HG03439 (cell line): Measurements from ENCODE around the gene DPP9.

Experiments
- ATAC-seq: cut with Tn5 transposase; IDR thresholded peaks from one replicate; pipeline ENCODE4 v1.9.1; 2021; ENCODE audit warnings: mild to moderate bottlenecking, moderate library complexity; ENCODE audit not compliant: unreplicated experiment

Gene DPP9

DNA sequence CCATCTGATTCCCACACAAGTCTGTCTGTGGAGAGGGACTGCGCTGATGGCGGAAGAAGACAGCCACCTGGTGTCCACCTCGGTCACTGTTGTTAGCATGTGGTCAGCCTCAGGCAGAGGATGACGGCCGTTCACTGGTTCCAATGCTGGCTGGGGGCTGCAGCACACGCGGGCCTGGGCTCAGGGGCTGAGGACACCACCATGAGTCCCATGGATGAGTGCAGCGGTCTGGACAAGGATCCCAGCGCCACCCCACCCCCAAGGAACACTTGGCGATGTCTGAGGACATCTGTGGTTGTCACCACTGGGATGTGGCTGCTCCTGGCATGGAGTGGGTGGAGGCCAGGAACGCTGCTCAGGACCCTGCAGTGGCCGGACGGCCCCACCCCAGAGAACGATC lies 10.9 kb downstream of the DPP9 start:
- ATAC-seq = no peak

DNA sequence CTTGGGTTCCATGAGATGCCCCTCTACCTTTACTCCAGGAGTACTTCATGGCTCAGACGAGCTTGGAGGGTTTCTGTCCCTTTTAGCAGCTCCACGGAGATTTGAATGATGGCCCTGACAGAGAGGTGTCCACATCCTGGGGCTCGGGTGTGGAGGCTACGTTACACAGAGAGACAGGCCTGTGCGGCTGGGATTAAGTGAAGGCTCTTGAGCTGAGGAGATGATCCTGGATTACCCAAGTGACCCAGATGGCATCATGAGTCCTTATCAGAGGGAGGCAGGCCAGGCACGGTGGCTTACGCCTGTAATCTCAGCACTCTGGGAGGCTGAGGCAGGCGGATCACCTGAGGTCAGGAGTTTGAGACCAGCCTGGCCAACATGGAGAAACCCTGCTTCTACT lies 12.4 kb downstream of the DPP9 start:
- no peak for ATAC-seq

DNA sequence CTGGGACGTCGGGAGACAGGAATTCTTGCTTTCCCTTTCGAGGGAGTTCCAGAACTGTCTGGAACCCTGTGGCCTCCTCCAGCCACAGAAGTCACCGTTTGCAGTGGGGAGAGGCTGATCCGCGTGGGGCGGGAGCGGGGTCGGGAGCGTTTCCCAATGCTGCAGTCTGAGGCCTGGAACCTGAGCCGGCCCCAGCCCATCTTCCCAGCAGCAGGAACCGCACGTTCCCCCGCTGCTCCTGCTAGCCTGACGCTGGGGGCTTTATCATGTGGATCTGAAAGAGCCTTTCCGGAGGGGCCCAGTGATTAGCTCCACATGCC lies 13.4 kb downstream of the DPP9 start:
- ATAC-seq = no peak

DNA sequence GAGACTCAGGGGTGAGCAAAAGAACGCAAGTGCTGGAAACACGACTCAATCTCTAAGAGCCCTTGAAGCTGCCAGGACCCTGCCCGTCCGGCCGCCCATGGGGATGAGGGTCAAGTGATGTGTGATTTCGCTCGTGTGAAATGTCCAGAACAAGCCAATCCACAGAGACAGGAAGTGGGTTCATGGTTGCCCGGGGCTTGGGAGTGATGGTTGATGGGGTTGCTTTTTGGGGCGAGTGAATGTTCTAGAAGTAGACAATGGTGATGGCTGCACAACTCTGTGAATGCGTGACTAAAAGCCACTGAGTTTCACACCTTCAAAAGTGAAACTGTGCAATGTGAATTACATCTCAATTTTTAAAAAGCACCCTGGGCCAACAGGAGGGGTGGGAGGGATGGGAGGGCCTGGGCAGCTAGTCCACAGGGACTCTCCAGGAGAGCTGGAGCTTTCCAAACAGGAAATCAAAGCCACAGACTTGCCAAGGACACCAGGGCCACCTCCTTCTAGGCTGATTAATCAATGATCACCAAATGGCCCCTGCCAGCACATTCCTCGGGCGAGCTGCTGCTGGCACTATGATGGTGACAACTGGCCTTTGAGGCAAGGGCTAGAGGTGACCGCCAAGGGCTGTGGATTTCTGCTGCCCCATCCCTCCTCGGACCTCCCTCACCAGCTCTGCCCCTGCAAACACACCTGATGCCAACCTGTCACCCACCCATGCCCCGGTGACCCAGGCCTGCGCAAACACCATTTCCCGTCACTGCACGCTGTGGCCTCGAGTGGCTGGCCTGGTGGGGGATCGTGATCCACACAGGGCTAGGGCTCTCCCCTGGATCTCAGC lies 14.0 kb downstream of the DPP9 start:
- ATAC-seq = no peak

DNA sequence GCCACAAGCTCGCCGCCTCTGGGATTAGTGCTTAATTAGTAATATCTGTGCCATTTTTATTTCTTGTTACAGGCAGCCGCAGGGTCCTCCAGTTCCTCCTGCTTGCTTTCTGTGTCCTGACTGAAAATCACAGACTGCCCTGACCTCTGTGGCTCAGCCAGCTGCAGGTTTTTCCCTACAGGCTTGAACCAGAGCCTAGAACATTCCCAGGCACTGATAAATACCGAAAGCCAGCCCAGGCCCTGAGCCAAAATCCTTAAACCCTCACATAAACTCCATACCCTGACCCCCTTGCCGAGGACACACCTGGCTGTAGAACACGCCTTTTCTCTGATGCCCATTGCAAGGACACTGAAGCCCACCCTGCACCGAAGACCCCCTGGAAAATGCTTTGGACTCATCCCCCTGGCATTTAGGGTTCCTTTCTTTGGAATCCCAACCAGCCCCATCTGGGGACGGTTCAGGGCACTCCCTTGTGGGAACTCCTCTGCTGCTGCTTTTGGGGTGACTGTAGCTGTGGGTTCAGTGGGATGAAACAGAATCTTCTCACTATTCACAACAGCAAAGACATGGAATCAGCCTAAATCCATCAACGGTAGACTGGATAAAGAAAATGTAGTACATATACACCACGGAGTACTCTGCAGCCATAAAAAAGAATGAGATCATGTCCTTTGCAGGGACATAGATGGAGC lies 15.5 kb downstream of the DPP9 start:
- no peak for ATAC-seq

DNA sequence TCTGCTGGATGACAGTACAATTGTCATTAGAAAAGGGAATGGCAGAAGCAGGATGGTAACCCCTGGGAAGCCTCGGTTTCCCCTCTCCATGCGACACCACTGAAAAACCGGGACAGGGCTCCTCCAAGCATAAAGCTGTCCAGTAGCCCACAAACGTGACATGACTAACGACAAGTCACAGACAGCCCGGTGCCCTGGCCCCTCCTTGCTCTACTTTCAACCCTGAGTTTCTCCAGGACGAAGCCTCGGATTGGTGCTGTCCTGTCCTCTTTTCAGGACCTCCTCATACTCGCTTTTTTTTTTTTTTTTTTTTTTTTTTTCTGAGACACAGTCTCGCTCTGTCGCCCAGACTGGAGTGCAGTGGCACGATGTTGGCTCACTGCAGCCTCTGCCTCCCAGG lies 16.3 kb downstream of the DPP9 start:
- ATAC-seq = no peak

DNA sequence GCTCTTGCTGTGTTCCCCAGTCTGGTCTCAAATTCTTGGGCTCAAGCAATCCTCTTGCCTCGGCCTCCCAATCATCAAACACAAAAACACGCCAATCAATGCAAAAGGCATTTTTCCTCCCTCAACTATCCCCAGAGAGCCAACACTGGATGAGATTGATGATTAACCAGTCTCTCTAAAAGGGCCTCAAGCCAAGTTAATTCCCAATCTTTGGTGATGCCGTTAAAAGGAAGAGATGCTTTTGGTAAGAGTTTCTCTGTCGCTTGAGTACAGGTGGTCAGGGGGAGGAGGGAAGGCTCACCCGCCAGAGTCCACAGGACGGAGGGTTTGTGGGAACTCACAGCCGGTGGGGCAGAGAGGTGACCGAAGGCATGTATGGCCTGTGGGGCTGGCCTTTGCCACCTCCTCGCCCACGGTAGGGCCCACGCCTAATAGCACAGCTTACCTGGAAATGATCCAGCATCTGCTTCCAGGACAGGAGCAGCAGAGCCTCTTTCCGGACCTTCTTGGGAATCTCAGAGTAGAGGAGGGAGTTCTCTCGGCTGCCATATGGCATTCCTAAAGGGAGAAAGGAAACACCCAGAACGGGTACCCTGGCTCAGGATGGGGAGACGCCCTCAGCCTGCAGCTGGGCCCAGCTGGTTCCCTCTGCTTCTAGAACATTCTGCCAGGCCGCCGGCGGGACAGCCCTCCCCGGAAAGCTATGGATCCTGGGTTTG lies 18.1 kb downstream of the DPP9 start:
- ATAC-seq = no peak

DNA sequence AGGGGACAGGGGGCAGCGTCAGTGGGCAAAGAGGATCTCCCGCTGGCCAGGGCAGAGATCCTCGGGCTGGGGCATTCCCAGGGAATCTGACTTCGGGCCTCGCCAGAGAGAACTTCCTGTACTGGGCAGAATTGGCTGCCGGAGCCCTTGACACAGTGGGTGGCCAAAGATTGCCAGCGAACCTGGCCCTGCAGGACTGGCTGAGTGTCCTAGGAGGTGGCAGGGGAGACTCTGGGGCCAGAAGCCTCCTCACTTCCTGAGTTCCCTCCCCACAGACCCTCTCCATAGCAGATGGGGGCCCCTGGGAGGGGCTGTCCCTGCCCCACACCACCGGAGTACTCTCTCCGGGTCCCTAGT lies 19.3 kb downstream of the DPP9 start:
- ATAC-seq = no peak

DNA sequence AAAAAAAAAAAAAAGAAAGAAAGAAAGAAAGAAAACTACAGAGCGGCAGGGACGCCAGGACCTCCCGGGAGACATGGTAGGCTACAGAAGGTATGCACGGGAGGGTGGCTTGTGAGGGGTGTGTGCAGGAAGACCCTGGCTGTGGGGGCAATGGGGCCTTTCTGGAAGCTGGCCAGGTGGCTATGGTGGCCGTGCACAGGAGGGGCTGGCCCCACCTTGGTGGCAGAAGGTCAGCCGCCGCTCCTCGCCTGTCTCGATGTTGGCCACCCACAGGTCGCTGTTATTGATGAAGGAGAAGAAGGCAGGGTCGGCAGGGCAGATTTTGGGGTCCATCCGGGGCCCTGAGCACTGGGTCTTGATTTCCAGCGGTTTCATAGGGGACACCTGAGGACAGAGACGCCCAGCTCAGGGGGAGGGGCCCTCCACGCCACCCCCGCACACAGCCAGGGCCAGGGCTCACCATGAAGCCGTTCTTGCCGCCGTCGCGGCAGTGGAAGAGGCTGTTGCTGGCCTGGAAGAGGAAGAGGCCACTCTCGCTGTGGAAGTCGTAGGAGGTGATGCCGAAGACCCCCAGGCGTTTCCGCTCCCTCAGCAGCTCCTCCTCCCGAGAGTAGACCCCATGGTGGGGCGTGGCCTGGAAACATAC lies 19.8 kb downstream of the DPP9 start:
- no peak for ATAC-seq

DNA sequence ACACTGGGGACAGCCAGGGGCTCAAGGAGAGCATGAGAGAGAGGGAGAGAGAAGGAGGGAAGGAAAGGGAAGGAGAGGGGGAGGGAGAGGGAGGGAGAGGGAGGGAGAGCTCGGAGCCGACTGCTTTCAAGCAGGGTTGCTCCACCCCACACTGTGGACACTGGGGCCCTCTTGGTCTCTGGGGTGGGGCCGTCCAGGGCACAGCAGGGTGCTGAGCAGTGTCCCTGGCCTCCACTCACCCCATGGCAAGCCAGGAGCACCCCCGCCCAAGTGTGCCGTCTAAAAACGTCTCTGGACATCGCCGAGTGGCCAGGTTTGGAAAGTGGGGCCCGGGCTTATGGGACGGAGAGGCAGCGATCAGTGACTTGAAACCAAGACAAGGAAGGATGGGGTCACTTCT lies 20.9 kb downstream of the DPP9 start:
- ATAC-seq = no peak

DNA sequence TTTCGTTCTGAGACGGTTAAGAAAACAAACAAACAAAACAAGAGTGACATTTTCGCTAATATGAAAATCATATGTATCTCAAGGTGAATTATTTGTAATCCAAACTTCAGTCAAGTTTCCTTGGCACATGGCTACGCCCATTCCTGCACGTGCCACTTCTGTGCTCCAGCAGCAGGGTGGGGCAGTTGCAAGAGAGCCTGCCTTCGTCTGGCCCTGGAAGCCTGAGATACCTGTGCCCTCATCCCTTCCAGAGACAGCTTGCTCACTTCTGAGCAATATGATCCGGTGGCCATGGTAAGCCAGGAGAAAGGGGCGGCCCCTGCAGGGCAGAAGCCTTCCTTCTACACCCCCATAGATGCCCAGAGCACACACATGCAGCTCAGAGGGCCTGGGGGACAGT lies 22.1 kb downstream of the DPP9 start:
- ATAC-seq = no peak

DNA sequence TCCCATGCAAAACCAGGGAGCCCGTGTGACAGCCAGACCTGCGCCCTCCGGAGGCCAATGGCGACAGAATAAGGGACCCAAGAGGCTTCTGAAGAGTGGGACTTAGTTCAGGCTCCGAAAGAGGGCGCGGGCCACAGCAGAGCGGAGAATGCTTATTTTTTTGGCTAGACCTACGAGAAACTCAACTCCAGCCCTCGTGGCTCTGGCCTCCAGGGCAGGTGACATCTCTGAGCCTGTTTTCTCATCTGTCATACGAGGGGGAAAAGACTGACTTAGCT lies 23.0 kb downstream of the DPP9 start:
- no peak for ATAC-seq

DNA sequence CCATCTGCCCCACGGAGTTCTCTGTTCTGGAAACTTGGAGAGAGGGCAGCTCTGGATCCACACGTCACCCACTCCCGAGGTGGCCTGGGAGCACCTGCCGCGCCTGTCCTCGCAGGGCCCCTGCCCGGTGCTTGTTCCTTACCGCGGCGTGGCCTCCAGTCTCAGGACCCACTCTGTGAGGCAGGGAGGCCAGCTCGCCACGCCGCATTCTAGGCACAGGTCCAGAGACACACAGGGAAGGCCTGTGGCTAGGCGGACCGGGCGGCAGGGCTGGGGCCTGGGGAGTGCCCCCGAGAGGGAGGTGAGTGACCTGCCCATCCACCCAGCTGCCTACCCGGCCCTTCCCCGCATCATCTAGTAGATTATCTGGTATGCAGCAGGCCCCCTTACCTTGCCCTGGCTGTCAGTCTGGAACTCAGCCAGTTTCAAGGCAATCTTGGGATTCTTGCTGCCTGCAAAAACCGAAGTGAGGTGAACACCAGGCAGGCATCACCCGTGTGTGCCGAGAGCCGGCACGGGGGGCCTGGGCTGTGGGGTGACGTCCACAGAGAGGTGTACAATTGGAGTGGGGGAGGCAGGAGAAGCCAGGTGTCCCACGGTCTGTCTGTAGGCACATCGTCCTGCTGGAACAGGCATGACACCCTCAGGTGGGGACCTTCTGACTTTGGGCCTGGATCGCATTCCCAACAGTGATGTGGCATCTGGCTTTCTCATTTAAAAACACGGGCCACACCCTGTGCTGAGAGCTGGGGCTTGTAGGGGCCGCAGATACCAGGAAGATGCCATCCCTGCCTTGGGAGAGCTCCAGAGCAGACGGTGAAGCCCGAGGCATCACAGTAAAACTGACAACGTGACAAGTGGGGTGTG lies 23.6 kb downstream of the DPP9 start:
- no peak for ATAC-seq

DNA sequence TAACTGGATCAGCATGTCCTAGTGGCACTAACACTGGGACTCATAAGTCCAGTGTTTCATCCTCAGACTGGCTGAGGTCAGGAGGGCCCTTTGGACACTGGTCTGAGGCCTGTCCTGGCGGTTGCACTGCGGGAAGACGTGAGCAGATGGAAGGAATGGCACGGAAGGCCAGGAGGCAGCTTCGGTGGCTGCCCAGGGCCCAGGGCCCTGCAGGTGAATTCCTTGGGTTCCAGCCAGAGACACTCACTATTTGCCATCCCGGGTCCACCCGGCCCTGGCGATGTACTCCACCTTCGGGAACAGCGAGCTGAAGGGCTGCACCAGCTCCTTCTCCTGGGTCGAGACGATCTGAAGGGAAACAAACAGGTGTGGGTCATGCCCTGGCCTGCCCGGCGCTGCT lies 26.3 kb downstream of the DPP9 start:
- ATAC-seq = no peak

DNA sequence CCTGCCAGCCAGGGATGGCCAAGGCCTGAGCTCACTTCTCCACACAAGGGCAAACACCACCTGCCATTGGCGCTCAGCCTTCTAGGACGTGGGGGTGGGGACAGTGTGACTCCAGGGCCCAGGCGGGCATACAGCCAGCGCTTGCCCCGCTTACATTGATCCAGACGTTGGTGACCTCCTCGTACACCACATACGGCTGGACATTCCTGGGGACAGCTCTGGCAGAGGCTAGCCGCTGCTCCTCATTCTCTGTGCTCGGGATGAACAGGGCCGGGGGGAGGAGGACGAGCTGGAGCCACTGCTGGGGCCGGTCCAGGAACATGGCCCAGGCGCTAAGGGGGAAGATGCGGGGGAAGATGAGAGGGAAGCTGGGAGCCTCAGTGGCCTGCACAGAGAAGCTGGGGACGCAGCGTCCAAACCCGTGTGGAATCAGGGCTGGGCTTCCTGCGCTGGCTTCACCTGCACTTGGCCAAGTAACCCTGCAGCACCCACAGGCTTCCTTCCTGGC lies 28.4 kb downstream of the DPP9 start:
- no peak for ATAC-seq

DNA sequence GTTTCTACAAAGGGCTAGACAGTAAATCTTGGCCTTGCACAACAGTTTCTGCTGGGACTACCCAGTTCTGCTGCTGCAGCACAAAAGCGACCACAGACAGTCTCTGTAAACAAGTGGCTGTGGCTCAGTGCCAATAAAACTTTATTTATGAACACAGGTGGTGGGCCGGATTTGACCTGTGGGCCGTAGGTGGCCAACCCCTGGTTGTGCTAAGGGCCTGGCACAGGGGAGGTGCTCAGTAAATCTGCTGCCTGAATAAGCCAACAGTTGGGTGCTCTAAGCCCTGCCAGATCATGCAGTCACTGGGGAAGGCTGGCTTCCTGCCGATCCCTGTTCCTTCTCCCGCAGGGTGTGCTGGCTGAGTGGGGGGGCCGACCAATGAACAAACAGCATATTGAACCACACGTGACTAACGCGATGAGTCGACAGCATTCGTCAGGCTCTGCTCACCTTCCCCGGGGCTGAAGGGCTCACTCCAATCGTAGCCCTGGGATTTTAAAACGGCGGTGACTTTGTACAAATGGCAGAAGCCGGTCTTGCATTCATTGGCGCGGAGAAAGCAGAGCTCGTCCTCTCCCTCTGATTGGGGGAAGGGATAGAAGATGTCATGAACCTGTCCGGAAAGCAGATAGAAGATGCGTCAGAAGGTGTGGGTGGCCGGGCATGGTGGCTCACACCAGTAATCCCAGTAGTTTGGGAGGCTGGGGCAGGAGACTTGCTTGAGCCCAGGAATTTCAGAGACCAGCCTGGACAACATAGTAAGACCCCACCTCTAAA lies 29.2 kb downstream of the DPP9 start:
- no peak for ATAC-seq

DNA sequence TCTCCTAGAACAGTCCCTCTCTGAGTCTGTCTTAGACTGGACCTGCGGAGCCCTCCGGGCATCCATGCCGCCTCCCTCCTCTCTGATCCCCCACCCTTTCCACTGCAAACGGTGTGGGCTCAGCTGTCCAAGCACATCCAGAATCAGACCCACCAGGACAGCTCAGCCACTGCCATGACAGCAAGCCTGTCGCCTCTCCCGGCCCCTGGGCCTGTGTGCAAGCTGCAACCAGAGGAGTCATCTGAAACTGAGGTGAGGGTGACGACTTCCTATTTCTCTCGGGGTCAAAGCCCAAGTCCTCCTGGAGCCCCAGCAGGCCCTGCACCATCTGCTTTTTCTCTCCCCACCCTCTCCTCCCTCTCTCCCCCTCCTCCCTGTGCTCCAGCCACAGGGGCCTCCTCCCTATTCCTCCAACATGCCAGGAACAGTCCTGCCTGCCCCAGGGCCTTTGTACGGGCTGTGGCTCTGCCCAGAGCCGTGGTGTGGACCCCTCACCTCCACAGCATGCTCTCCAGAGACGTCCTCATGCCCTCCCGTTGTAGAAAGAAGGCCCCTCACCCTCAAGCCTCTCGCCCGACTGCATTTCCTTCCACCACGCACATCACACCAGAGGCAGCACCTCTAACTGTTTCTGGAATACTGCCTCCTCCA lies 30.0 kb downstream of the DPP9 start:
- no peak for ATAC-seq

DNA sequence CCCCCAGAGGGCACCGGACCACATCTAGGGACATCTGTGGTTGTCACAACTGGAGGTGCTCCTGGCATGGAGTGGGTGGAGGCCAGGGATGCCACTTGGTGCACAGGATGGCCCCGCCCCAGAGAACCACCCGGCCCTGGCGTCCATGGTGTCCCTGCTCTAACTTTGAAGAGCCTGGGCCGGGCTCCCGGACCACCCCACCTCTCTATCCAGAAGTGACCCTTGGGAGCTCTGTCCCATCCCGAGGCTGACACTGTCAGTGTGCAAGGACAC lies 30.6 kb downstream of the DPP9 start:
- ATAC-seq = no peak

DNA sequence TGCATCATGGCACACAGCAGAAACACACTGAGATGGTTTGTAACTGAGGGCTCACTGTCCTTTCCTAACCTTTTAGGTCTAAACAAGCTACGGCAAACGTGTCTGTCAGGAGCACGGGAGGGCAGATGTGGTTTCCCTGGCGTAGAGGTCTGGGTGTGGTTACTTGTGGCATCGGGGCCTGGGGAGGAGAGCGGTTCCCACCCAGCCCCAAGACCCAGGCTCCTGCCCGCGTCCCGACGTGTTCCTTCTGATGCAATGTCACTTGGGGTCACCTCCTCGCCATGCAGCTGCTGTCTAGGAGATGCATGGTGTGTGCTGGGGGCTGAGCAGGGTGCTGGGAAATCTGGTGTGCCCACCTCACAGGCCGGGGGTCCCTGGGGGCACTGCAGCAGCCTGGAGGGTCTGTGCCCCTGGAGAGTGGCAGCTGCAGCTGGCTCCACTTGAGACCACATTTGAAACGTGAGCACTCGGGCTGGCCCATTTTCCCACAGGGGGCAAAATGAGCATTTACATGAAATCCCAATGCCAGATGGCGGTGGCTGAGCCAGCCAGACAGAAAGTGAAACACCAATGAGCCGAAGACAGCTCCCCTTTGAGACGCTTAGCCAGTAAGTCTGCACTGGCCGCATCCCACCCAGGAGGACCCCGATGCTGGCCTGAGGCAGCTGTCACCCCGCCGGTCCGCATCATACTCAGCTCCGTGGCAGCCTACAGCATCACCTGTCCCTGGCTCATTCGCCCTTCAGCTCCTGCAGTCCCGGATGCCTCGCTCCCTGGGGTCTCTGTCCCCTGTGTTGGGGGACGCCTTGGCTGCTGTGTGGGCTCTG lies 31.2 kb downstream of the DPP9 start:
- ATAC-seq = no peak
